ENCODE measurements around the gene CALML4. TPM values are rescaled to one million over a fixed set of nuclear protein-coding genes. Genes with fewer than 3 reads are reported as not detected.
A peak's percentile ranks its signal among the peaks of the same experiment; 100 is the strongest.
"Not testable (repeated sequence)": the region's sequence is repeated elsewhere in the genome, so short reads cannot be mapped to it uniquely, and the experiment has no call there.

Gene CALML4
- polyA plus RNA-seq, 1 donor (not counting 4 experiments of a cell fraction or from before 2014, with no cell fraction given) = 7.0 TPM

DNA sequence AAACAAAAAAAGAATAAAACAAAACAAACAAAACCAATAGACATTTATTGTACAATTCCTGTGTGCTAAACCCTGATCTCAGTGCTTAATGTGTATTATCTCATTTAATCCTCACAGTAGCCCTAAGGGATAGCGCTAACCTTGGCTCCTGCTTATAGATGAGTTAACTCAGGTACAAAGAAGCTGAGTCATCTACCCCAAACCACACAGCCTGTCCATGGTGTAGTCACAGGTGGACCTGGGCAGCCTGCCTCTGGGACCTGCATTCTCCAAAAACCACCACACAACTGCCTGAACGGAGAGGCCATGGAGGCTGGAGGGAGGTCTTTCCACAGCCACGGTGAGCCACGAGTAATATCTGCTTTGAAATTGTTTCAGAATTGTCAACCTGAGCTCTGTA lies 29.9 kb upstream of the CALML4 start:
- H3K36me3 ChIP-seq (ENCODE audit: control insufficient read depth in 2 of 2, extremely low read depth in 1 of 2, insufficient read depth in 2 of 2, low read length in 2 of 2) = no peaks in the 10 kb centered on the region
- H3K4me2 ChIP-seq (ENCODE audit: control insufficient read depth, extremely low read depth, insufficient read depth, low read depth, low read length) = no peak overlapping the region
- no peak overlapping the region for H3K27ac ChIP-seq (ENCODE audit: control insufficient read depth, insufficient read depth, low read length)
- no peak overlapping the region for H3K4me3 ChIP-seq (ENCODE audit: control insufficient read depth in 2 of 3, extremely low read depth in 1 of 3, insufficient read depth in 2 of 3, low read depth in 1 of 3, low read length in 3 of 3)
- FAIRE-seq (peak; percentile 77), DNase-seq (ENCODE audit: low read depth, low spot score) (no peak)
- dilution Hi-C loops (cut with MboI; ENCODE audit: extremely low pct_ligation_motif_present, low sequenced_read_pairs) = no loop called here
- peaks cover 4% of the 10 kb centered on the region for H3K4me1 ChIP-seq (ENCODE audit: control insufficient read depth, extremely low read depth, insufficient read depth, low read length)
- H3K27me3 ChIP-seq (ENCODE audit: control insufficient read depth, extremely low read depth, insufficient read depth, low read length) = peaks cover 4% of the 10 kb centered on the region
- no peaks in the 10 kb centered on the region for H3K79me2 ChIP-seq (ENCODE audit: control insufficient read depth, insufficient read depth, low read length)
- no peak overlapping the region for H3K9ac ChIP-seq (ENCODE audit: control insufficient read depth, extremely low read depth, insufficient read depth, low read length)
- no peak overlapping the region for H2AFZ ChIP-seq (ENCODE audit: control insufficient read depth, low read length)
- no peaks in the 10 kb centered on the region for H4K20me1 ChIP-seq (ENCODE audit: control insufficient read depth, extremely low read depth, insufficient read depth, low read length)
- no peak for TF ChIP-seq EZH2 (IDR thresholded peaks at IDR 0.05; ENCODE audit: low read length)
- TF ChIP-seq CTCF (optimal IDR thresholded peaks at IDR 0.05 in 1 of 3, IDR thresholded peaks at IDR 0.05 in 1 of 3, conservative IDR thresholded peaks at IDR 0.05 in 1 of 3; ENCODE audit: extremely low read depth in 1 of 3, insufficient read depth in 2 of 3, low read length in 3 of 3) = no peak
- H3K9me1 ChIP-seq (ENCODE audit: control insufficient read depth, extremely low read depth, insufficient read depth, low read length) = no peaks in the 10 kb centered on the region
- H3K9me3 ChIP-seq (ENCODE audit: control insufficient read depth, low read depth, low read length) = no peaks in the 10 kb centered on the region

DNA sequence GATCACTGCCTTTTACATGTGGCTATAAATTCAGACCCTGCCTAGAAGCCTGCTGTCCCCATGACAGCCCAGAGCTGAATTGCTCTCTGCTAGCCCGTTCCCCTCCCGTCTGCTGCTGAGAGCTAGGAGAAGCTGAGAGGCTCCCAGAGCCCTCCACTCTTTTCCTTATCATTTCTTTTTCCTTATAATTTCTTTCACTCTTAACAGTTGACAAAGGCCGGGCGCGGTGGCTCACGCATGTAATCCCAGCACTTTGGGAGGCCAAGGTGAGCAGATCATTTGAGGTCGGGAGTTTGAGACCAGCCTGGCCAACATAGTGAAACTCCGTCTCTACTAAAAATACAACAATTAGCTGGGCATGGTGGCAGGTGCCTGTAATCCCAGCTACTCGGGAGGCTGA lies 29.4 kb upstream of the CALML4 start:
- H3K9me3 ChIP-seq (ENCODE audit: control insufficient read depth, low read depth, low read length); H3K4me2 ChIP-seq (ENCODE audit: control insufficient read depth, extremely low read depth, insufficient read depth, low read depth, low read length); H3K27ac ChIP-seq (ENCODE audit: control insufficient read depth, insufficient read depth, low read length); H3K9ac ChIP-seq (ENCODE audit: control insufficient read depth, extremely low read depth, insufficient read depth, low read length); H4K20me1 ChIP-seq (ENCODE audit: control insufficient read depth, extremely low read depth, insufficient read depth, low read length); DNase-seq (ENCODE audit: low read depth, low spot score); H3K4me1 ChIP-seq (ENCODE audit: control insufficient read depth, extremely low read depth, insufficient read depth, low read length); dilution Hi-C loops (cut with MboI; ENCODE audit: extremely low pct_ligation_motif_present, low sequenced_read_pairs); H3K4me3 ChIP-seq (ENCODE audit: control insufficient read depth in 2 of 3, extremely low read depth in 1 of 3, insufficient read depth in 2 of 3, low read depth in 1 of 3, low read length in 3 of 3); H3K27me3 ChIP-seq (ENCODE audit: control insufficient read depth, extremely low read depth, insufficient read depth, low read length); H2AFZ ChIP-seq (ENCODE audit: control insufficient read depth, low read length); H3K36me3 ChIP-seq (ENCODE audit: control insufficient read depth in 2 of 2, extremely low read depth in 1 of 2, insufficient read depth in 2 of 2, low read length in 2 of 2); H3K79me2 ChIP-seq (ENCODE audit: control insufficient read depth, insufficient read depth, low read length); H3K9me1 ChIP-seq (ENCODE audit: control insufficient read depth, extremely low read depth, insufficient read depth, low read length); FAIRE-seq: not testable (repeated sequence)

DNA sequence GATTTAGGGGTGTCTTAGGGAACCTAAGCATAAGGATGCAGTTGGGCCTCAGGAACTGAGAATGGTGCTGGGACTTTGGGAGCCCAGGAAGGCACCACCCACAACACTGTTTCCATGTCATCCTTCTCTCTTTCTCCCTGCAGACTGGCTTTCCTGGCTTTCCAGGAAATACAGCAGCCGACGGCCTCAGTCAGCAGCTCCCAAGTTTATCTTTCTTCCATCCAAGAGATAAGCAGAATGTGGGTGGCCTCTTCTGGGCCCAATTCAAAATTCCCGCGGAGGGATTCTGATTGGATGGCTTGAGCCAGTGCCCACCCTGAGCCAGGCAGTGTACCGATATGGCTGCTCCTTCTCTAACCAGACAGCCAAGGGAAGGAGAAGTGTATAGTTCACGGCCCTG lies 28.9 kb upstream of the CALML4 start:
- FAIRE-seq (no peak), DNase-seq (ENCODE audit: low read depth, low spot score) (no peak)
- H3K9ac ChIP-seq (ENCODE audit: control insufficient read depth, extremely low read depth, insufficient read depth, low read length) = no peak overlapping the region
- no peak overlapping the region for H3K4me2 ChIP-seq (ENCODE audit: control insufficient read depth, extremely low read depth, insufficient read depth, low read depth, low read length)
- dilution Hi-C loops (cut with MboI; ENCODE audit: extremely low pct_ligation_motif_present, low sequenced_read_pairs) = no loop called here
- TF ChIP-seq CTCF (optimal IDR thresholded peaks at IDR 0.05 in 1 of 3, IDR thresholded peaks at IDR 0.05 in 1 of 3, conservative IDR thresholded peaks at IDR 0.05 in 1 of 3; ENCODE audit: extremely low read depth in 1 of 3, insufficient read depth in 2 of 3, low read length in 3 of 3) (no peak), EZH2 (IDR thresholded peaks at IDR 0.05; ENCODE audit: low read length) (no peak)
- H3K27me3 ChIP-seq (ENCODE audit: control insufficient read depth, extremely low read depth, insufficient read depth, low read length) = peaks cover 4% of the 10 kb centered on the region
- H4K20me1 ChIP-seq (ENCODE audit: control insufficient read depth, extremely low read depth, insufficient read depth, low read length) = no peaks in the 10 kb centered on the region
- H3K79me2 ChIP-seq (ENCODE audit: control insufficient read depth, insufficient read depth, low read length) = peaks cover 1% of the 10 kb centered on the region
- H3K36me3 ChIP-seq (ENCODE audit: control insufficient read depth in 2 of 2, extremely low read depth in 1 of 2, insufficient read depth in 2 of 2, low read length in 2 of 2) = no peaks in the 10 kb centered on the region
- H3K4me3 ChIP-seq (ENCODE audit: control insufficient read depth in 2 of 3, extremely low read depth in 1 of 3, insufficient read depth in 2 of 3, low read depth in 1 of 3, low read length in 3 of 3) = no peak overlapping the region
- no peak overlapping the region for H3K27ac ChIP-seq (ENCODE audit: control insufficient read depth, insufficient read depth, low read length)
- no peaks in the 10 kb centered on the region for H3K9me1 ChIP-seq (ENCODE audit: control insufficient read depth, extremely low read depth, insufficient read depth, low read length)
- peaks cover 5% of the 10 kb centered on the region for H3K4me1 ChIP-seq (ENCODE audit: control insufficient read depth, extremely low read depth, insufficient read depth, low read length)
- no peaks in the 10 kb centered on the region for H3K9me3 ChIP-seq (ENCODE audit: control insufficient read depth, low read depth, low read length)
- H2AFZ ChIP-seq (ENCODE audit: control insufficient read depth, low read length) = no peak overlapping the region

Measured in keratinocyte (primary cell).